Sigmoid colon (tissue), 7 donors: Measurements from ENCODE around the gene ANO3. TPM values are rescaled to one million over a fixed set of nuclear protein-coding genes. Genes with fewer than 3 reads are reported as not detected.
"Not testable (repeated sequence)": the region's sequence is repeated elsewhere in the genome, so short reads cannot be mapped to it uniquely, and the experiment has no call there.

Source experiments
- DNase-seq: peaks from one replicate; pipeline ENCODE4 v3.0.0-alpha.2; 2019
- H3K27ac ChIP-seq, 4 donors: fragments of 200-600 bp; sonication (generic); one replicate each; pipeline ENCODE4 v1.5.1; 2016 to 2019; ENCODE audit warnings: mild to moderate bottlenecking in 1 of 4
- H3K27me3 ChIP-seq, 3 donors: fragments of 200-600 bp; sonication (generic); one replicate each; pipeline ENCODE4 v1.5.1; 2019; ENCODE audit warnings: mild to moderate bottlenecking in 1 of 3
- H3K36me3 ChIP-seq, 4 donors: fragments of 200-600 bp; sonication (generic); one replicate each; pipeline ENCODE4 v1.5.1; 2016 to 2019
- H3K4me1 ChIP-seq, 4 donors: fragments of 200-600 bp; sonication (generic); one replicate each; pipeline ENCODE4 v1.5.1; 2017 to 2019
- H3K4me3 ChIP-seq, 4 donors: fragments of 200-600 bp; sonication (generic); one replicate each; pipeline ENCODE4 v1.5.1; 2017 to 2019; ENCODE audit warnings: mild to moderate bottlenecking in 2 of 4, moderate library complexity in 1 of 4
- H3K9me3 ChIP-seq, 4 donors: fragments of 200-600 bp in 3 of 4; sonication (generic) in 3 of 4; one replicate each; pipeline versions ENCODE4 v1.5.1 to v1.6.1; 2013 to 2019
- CTCF ChIP-seq, 4 experiments: fragments of 450-650 bp in 3 of 4; fragments of 200-600 bp in 1 of 4; IDR thresholded peaks; one replicate each; pipeline ENCODE4 v1.5.1; 2016 to 2019; ENCODE audit warnings: antibody characterized with exemption in 4 of 4, mild to moderate bottlenecking in 3 of 4, moderate library complexity in 2 of 4
- EP300 ChIP-seq, 4 donors: sonication (generic); formaldehyde crosslinking; IDR thresholded peaks; one replicate each; pipeline ENCODE4 v1.6.1; 2017; ENCODE audit warnings: antibody characterized with exemption in 4 of 4
- POLR2A ChIP-seq, 2 donors: fragments of 450-650 bp; IDR thresholded peaks; one replicate each; pipeline ENCODE4 v1.6.1; 2016; ENCODE audit warnings: antibody characterized with exemption in 2 of 2, mild to moderate bottlenecking in 2 of 2, moderate library complexity in 2 of 2
- POLR2AphosphoS5 ChIP-seq, 4 donors: sonication (generic); formaldehyde crosslinking; IDR thresholded peaks; one replicate each; pipeline ENCODE4 v1.6.1; 2017; ENCODE audit warnings: antibody characterized with exemption in 4 of 4
- WGBS, 2 donors: extraction: QIAGEN DNeasy Blood & Tissue Kit; methylation state at CpG; one replicate each; pipeline ENCODE4 v1.1.7; 2013; 5-methylcytosine and 5-hydroxymethylcytosine counted together
- intact Hi-C: fragments of 100-400 bp; cut with DNase I; formaldehyde crosslinking; loops from one replicate; pipeline ENCODE4 v1.15.1; 2023
- polyA plus RNA-seq, 3 donors: library from polyadenylated mRNA; stranded (reverse); fragments of 200-250 nt; gene quantifications; one replicate each; pipeline ENCODE4 v1.2.3, GENCODE V29; 2013
- total RNA-seq, 4 donors: library from RNA; depleted of rRNA; stranded (reverse); fragments of >200 nt; gene quantifications; one replicate each; pipeline ENCODE4 v1.1.0, GENCODE V29; 2016
- donor health status: healthy with polysubstance abuse.
- donor health status: Bipolar disorder and iron deficiency.
- donor health status: healthy.

The ANO3 gene
- total and polyA plus RNA-seq, 7 donors: 0.04 to 0.71 (median 0.33) TPM; not detected in 2

DNA sequence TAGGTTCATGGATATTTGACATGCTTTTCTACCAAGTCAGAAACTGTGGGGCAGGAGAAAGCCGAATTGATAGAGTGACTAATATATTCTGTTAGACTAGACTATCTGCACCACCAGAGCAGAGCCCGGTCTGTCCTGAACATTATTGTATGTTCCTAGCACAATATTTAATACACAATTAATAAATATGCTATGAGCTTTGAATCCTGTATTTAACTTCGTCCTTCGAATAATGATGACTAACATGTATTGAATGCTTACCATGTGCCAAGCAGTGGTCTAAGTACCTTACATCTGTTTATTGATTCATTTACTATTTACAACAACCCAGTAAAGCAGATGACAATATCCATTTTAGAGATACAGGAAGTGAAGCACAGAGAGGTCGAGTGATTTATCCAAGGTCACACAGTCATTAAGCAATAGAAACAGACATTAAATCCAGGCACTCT, 44.8 kb upstream of the ANO3 start:
- H3K27ac ChIP-seq: no peak overlapping the region
- no peak overlapping the region for H3K4me3 ChIP-seq
- intact Hi-C loops: loop anchor here (10.0 kb wide), 1 partner anchor 868 kb away; no protein-coding TSS in a partner anchor
- TF ChIP-seq EP300 (IDR thresholded peaks at IDR 0.05): no peak
- no peak for TF ChIP-seq POLR2A (IDR thresholded peaks at IDR 0.05)
- no peak for TF ChIP-seq CTCF (IDR thresholded peaks at IDR 0.05)
- TF ChIP-seq POLR2AphosphoS5 (IDR thresholded peaks at IDR 0.05): no peak
- no peak for DNase-seq
- H3K9me3 ChIP-seq: no peaks in the 10 kb centered on the region
- H3K27me3 ChIP-seq: no peaks in the 10 kb centered on the region
- no peaks in the 10 kb centered on the region for H3K36me3 ChIP-seq
- peaks cover 0 to 4% (median 0%) of the 10 kb centered on the region in 4 donors for H3K4me1 ChIP-seq
- WGBS, 2 donors: 63 to 79% methylated on average over 5 of the region's 5 CpGs

GRCh38 chr11:26297189-26297975, 34.5 kb upstream of the ANO3 start:
- H3K27me3 ChIP-seq: no peaks in the 10 kb centered on the region
- no peak for DNase-seq
- TF ChIP-seq EP300 (IDR thresholded peaks at IDR 0.05) (no peak), CTCF (IDR thresholded peaks at IDR 0.05) (peak; percentile 22 to 55 (median 46))
- intact Hi-C loops: loop anchor here (2.0 kb wide), 1 partner anchor 351 kb away; no protein-coding TSS in a partner anchor
- H3K9me3 ChIP-seq: no peaks in the 10 kb centered on the region
- no peak overlapping the region for H3K4me3 ChIP-seq
- H3K27ac ChIP-seq: no peak overlapping the region
- WGBS, 2 donors: 13 to 24% methylated on average over 4 of the region's 4 CpGs
- no peaks in the 10 kb centered on the region for H3K36me3 ChIP-seq
- peaks cover 0 to 4% (median 0%) of the 10 kb centered on the region in 4 donors for H3K4me1 ChIP-seq

- intact Hi-C loops, H3K36me3 ChIP-seq, H3K27ac ChIP-seq, H3K9me3 ChIP-seq, H3K27me3 ChIP-seq, DNase-seq, H3K4me3 ChIP-seq, H3K4me1 ChIP-seq: not testable (repeated sequence)
- 39 to 50% methylated on average over 5 of the region's 5 CpGs for WGBS, 2 donors
Measured at GRCh38 chr11:26316372-26316771, 15.6 kb upstream of the ANO3 start.

- TF ChIP-seq CTCF (IDR thresholded peaks at IDR 0.05) (no peak), EP300 (IDR thresholded peaks at IDR 0.05) (no peak), POLR2A (IDR thresholded peaks at IDR 0.05) (no peak), POLR2AphosphoS5 (IDR thresholded peaks at IDR 0.05) (no peak)
- intact Hi-C loops: no loop called here
- DNase-seq: no peak
Measured at GRCh38 chr11:26319906-26320305, 12.0 kb upstream of the ANO3 start.

GRCh38 chr11:26321516-26321915, 10.4 kb upstream of the ANO3 start:
- no peaks in the 10 kb centered on the region for H3K4me1 ChIP-seq
- no peaks in the 10 kb centered on the region for H3K36me3 ChIP-seq
- intact Hi-C loops: no loop called here
- H3K27me3 ChIP-seq: no peaks in the 10 kb centered on the region
- no peaks in the 10 kb centered on the region for H3K9me3 ChIP-seq
- H3K27ac ChIP-seq: no peak overlapping the region
- DNase-seq: no peak
- no peak overlapping the region for H3K4me3 ChIP-seq
- TF ChIP-seq POLR2A (IDR thresholded peaks at IDR 0.05): no peak
- TF ChIP-seq EP300 (IDR thresholded peaks at IDR 0.05): no peak
- no peak for TF ChIP-seq POLR2AphosphoS5 (IDR thresholded peaks at IDR 0.05)

More at GRCh38 chr11:26319906-26320305, 12.0 kb upstream of the ANO3 start:
- Histone ChIP-seq H3K4me1 (no peaks in the 10 kb centered on the region), H3K9me3 (no peaks in the 10 kb centered on the region), H3K36me3 (no peaks in the 10 kb centered on the region), H3K4me3 (no peak overlapping the region), H3K27me3 (no peaks in the 10 kb centered on the region), H3K27ac (no peak overlapping the region)
- WGBS, 2 donors: 20 to 44% methylated on average over 2 of the region's 2 CpGs
